Right hindlimb (tissue), 1 donor: Measurements from ENCODE around the gene ATP10A.

ENCODE experiments used
- DNase-seq: peaks from one replicate; pipeline ENCODE4 v3.0.0-alpha.2; 2018

Gene ATP10A

GRCh38 chr15:25852661-25853524 is 10.2 kb downstream of the ATP10A start:
- no peak for DNase-seq

DNA sequence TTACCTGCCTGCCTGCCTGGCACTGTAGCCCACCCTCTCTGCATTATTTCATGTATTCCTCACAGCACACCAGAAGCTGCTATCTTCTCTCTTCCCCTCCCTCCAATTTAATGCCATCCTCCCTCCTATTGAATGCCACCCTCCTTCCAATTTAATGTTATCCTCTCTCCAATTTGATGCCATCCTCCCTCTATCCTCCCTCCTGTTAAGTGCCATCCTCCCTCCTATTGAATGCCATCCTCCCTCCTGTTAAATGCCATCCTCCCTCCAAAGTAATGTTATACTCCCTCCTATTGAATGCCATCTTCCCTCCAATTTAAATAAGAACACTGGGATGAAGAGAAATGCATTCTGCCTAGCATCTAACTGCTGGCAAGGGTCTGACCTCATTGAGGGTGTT is 11.1 kb downstream of the ATP10A start:
- no peak for DNase-seq

DNA sequence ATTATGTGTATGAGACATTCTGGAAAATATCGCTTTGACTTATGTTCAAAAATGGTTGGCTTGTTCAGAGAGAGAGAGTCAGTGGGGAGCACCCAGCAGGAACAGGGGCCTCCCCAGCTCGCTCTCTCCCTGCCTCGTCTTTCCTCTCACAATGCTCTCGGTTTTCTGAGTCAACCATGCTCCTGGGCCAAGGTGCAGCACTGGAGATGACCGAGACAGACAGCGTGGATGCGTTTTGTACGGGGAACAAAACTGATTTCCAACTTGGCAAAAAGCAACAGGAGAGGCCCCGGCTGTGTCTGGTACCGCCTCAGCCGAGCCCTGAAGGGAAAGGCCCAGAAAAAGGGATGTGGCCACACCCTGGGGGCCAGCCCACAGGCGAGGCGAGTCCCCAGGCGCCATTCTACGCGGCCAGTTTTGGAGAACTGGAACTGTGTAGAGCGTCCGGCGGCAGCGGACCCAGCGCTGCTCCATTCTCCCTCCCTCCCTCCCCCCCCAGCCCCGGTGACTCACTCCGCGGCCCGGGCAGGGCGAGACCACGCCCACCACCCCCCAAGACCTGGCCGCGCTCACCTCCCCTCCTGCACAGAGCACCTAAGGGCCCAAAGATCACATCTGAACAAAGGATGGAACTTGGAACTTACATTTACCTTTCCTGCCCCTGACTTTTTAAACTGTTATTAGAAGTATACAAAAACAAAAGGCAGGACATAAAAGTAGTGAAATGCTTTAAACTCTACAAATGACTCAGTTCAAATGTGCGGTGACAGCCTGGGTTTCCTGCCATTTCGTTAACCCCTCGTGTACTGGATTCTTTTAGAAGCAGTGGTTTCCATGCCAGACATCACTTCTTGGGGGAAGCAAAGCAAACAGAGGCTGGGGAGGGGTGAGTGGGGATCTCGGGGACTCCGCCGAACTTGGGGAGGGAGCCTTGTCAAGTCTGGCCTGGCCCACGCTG is 12.7 kb downstream of the ATP10A start:
- peak; percentile 84 for DNase-seq

DNA sequence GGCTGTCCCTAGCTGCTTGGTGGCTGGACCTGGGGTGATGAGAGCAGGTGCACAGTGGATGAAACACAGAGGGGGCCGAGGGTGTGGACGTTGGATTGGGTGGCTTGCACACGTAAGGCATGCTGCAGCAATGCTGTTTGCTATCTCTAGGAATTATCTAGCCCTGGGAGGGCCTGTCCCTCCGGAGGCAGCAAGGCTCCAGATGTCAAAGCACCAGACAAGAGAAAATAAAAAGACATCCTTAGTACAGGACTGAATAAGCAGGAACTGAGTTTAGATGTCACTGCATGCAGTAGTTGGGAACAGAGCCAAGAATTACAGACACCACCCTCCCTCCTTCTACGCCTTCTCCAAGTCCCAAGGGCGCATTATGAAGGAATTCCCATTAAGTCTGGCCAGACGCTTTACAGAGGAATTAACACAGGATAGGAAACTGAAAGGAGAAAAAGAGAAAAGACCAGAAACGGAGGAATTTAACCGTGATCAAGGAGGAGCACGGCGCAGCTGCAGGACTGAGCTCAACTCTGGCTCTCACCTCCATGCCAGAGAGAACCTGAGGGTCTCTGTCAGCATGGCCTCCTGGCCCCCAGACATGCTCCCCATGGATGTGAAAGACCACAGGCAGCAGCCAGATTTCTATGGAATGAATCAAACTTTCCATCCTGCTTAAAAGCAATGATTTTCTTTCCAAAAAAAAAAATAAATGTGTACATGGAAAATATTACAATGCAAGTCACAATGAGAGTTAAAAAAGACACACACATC is 13.8 kb downstream of the ATP10A start:
- peak; percentile 82 for DNase-seq

DNA sequence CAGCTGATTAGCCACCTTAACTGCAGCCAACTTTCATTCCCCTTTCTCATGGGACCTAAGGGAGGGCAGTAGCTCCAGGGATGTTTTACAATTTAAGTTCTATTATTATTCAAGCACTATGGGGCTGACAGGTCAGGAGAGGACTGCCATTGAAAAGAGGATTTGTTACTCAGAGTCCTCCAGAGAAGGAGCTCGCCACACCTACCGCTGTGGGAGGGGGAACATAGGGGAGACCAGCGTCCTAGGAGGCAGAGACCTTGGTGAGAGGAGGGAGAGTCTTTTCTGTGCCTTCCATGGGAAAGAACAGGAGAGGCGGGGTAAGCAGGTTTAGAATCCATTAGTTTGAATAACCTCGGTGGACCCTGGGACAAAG is 14.4 kb downstream of the ATP10A start:
- DNase-seq = no peak

GRCh38 chr15:25848325-25848724 is 14.8 kb downstream of the ATP10A start:
- no peak for DNase-seq

- no peak for DNase-seq
Observed at GRCh38 chr15:25847051-25847450, 16.1 kb downstream of the ATP10A start.

GRCh38 chr15:25846377-25846776 is 16.8 kb downstream of the ATP10A start:
- DNase-seq = no peak

- DNase-seq = no peak
Observed at GRCh38 chr15:25844981-25845680, 18.0 kb downstream of the ATP10A start.

DNA sequence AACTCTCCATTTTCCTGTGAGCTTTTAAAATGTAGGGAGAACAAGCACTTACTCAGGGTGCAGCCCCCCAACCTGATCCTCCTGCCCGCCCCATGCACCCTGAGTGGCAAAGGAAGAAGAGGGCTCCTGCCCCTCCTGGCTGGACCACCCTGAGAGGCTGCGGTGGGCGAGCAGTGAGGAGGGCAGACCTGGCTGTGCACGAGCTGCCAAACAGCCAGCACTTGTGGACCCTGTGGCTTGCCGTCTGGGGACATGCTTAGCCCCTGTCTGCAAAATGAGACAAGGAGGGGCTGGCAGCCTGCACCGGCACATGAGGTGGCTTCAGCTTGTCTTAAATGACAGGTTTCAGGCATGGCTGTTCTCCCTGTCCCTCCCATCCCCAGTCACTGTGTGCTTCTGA is 18.6 kb downstream of the ATP10A start:
- DNase-seq = no peak

DNA sequence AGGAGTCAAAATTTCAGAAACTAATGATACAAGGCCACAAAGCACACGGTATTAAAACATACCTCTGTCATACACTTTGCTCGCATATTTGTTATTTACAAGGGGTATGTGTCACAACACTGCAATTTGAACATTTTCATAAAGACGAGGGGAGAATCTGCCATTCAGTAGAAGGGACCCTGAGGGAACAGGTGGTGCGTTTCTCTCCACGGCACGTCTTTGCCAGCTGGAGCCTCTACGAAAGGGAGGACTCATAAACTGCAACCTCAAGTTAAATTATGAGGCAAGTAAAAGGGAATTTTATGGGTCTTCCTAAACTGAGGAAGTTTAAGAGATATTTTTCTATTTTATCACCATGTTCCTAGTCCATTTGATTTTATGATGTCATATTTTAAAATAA is 19.1 kb downstream of the ATP10A start:
- DNase-seq = no peak

DNA sequence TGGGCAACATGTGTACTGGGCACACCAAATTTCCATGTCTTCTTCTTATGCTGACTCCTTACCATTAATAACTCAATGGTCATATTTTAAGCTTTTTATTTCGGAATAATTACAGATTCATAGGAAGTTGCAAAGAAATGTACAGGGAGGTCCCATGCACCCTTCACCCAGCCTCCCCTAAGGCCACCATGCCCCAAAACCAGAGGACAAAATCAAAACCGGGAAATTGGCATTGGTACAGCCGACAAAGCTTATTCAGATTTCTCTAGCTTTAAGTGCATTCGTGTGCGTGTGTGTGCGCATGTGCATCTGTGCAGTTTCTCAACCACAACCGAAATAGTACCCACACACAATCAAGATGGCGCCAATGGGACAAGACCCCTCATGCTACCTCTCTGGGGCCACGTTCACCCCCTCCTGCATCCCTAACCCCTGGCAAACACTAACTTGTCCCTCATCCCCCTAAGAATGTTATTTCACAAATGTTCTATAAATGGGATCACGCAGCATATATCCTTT is 23.4 kb downstream of the ATP10A start:
- DNase-seq = no peak

- no peak for DNase-seq
Observed at GRCh38 chr15:25838871-25839195, 24.3 kb downstream of the ATP10A start.

GRCh38 chr15:25838191-25838870 is 24.8 kb downstream of the ATP10A start:
- DNase-seq = no peak

DNA sequence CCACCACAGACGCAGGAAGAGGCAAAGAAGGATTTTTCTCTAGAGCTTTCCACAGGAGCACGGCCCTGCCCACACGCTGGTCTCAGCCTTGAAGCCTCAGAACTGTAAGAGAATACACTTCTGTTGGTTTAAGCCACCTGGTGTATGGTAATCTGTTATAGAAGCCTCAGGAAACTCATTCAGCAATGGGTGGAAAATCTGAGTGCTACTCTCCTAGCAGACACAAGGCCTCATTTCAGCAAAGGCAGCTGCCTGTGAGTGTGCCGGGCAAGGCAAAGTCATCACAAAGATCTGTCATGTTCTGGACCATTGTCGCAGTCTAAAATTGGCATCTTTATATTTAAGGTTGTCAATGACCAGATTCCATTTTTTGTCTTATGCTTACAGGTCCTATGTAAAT is 31.0 kb downstream of the ATP10A start:
- peak; percentile 51 for DNase-seq

- DNase-seq = peak; percentile 77
Observed at GRCh38 chr15:25830844-25831451, 32.2 kb downstream of the ATP10A start.

GRCh38 chr15:25829073-25829472 is 34.1 kb downstream of the ATP10A start:
- no peak for DNase-seq

DNA sequence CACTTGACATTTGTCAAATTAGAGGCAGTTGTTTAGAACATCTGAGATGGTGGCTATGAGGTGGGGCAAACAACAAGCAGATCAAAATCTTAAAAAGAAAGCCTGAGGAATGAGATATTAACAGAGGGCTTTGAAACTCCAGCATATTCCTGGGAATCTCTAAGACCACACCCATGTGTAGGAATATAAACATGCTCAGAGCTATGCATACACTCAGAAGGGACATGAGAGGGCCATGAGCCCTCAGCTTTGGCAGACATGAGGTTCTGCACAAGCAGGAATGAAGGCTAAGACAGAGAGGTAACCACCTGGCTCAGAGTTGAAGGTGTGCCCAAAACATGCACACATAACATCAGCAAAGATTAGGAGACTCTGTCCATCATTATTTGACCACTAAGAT is 37.9 kb downstream of the ATP10A start:
- no peak for DNase-seq

DNA sequence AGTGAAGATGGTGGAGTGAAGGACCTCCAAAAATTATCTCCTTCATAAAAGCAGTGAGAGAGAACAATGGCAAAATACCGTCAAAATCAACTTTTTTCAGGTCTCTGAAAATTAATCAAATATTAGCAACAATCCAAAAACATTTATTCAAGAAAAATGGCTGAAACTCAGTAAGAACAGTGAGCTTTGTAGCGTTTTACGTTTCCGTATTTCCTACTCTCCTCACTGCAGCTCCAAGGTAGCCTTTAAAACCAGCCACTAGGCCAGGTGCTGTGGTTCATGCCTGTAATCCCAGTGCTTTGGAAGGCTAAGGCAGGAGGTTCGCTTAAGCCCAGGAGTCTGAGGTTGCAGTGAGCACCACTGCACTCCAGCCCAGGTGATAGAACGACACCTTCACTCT is 38.5 kb downstream of the ATP10A start:
- DNase-seq = no peak

DNA sequence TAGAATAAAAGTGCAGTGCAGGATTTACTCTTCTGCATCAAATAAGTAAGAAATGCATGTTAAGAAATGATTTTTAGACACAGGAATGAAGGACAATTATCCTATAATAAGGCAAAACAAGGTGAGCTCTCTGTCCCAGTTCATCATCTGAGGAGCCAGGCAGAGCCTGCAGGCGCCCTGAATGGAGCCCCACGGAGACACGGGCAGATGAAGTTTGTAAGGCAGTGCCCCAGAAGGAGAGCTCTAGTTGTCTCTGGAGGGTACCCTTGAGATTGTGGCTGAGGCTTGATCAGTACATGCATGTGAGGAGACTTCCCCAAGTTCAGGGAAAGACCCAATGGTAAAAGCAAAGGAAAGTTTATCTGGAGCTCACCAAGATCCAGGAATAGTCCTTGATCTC is 50.3 kb downstream of the ATP10A start:
- DNase-seq = no peak

GRCh38 chr15:25812073-25812472 is 51.1 kb downstream of the ATP10A start:
- no peak for DNase-seq
